ENCODE data around the gene BCAR1.
"Not testable (repeated sequence)": the region's sequence is repeated elsewhere in the genome, so short reads cannot be mapped to it uniquely, and the experiment has no call there.

Gene BCAR1

GRCh38 chr16:75217389-75217851 is 34.0 kb downstream of the BCAR1 start:
- H3K4me3 ChIP-seq (ENCODE audit: low read length): no peak overlapping the region
- H3K18ac ChIP-seq (ENCODE audit: low read length): no peak overlapping the region
- no peak overlapping the region for H3K56ac ChIP-seq (ENCODE audit: low read length)
- no peaks in the 10 kb centered on the region for H3K79me2 ChIP-seq (ENCODE audit: control insufficient read depth, insufficient read depth, low read length)
- no peaks in the 10 kb centered on the region for H3K27me3 ChIP-seq (ENCODE audit: insufficient read depth, low read length, poor library complexity)
- no peak overlapping the region for H2AK5ac ChIP-seq (ENCODE audit: low read length)
- H3K4me2 ChIP-seq (ENCODE audit: low read length): no peak overlapping the region
- H3K4ac ChIP-seq (ENCODE audit: low read depth, low read length): no peak overlapping the region
- H2BK5ac ChIP-seq (ENCODE audit: low read length): no peak overlapping the region
- H2BK15ac ChIP-seq (replicated peaks; ENCODE audit: low read depth): no peak overlapping the region
- no peak for DNase-seq
- H2BK120ac ChIP-seq (ENCODE audit: low read depth, low read length): no peak overlapping the region
- no peak overlapping the region for H3K23ac ChIP-seq (ENCODE audit: low read length)
- no CpG with 5 or more reads among the region's 11 CpGs for WGBS (ENCODE audit: extremely low coverage, insufficient coverage, low lambda C conversion rate)
- H4K8ac ChIP-seq (ENCODE audit: low read depth, low read length): no peak overlapping the region
- H3K79me1 ChIP-seq (ENCODE audit: low read length): no peaks in the 10 kb centered on the region
- H3K36me3 ChIP-seq (ENCODE audit: control insufficient read depth, insufficient read depth, low read length): no peaks in the 10 kb centered on the region
- H3K27ac ChIP-seq (ENCODE audit: low read depth, low read length): no peak overlapping the region
- no peaks in the 10 kb centered on the region for H3K4me1 ChIP-seq (ENCODE audit: control insufficient read depth, low read depth, low read length)
- no peak overlapping the region for H3K9ac ChIP-seq (ENCODE audit: low read length)
- no peak overlapping the region for H4K5ac ChIP-seq (ENCODE audit: low read length)

GRCh38 chr16:75216576-75216975 is 34.8 kb downstream of the BCAR1 start:
- Histone ChIP-seq H3K79me2 (ENCODE audit: control insufficient read depth, insufficient read depth, low read length) (no peaks in the 10 kb centered on the region), H3K9ac (ENCODE audit: low read length) (no peak overlapping the region), H3K4me3 (ENCODE audit: low read length) (no peak overlapping the region), H3K4ac (ENCODE audit: low read depth, low read length) (no peak overlapping the region), H4K8ac (ENCODE audit: low read depth, low read length) (no peak overlapping the region), H3K27ac (ENCODE audit: low read depth, low read length) (no peak overlapping the region), H2AK5ac (ENCODE audit: low read length) (no peak overlapping the region), H3K56ac (ENCODE audit: low read length) (no peak overlapping the region), H3K23ac (ENCODE audit: low read length) (no peak overlapping the region), H3K27me3 (ENCODE audit: insufficient read depth, low read length, poor library complexity) (no peaks in the 10 kb centered on the region), H2BK15ac (replicated peaks; ENCODE audit: low read depth) (no peak overlapping the region), H3K18ac (ENCODE audit: low read length) (no peak overlapping the region), H3K36me3 (ENCODE audit: control insufficient read depth, insufficient read depth, low read length) (no peaks in the 10 kb centered on the region), H3K4me2 (ENCODE audit: low read length) (no peak overlapping the region), H4K5ac (ENCODE audit: low read length) (no peak overlapping the region), H3K4me1 (ENCODE audit: control insufficient read depth, low read depth, low read length) (no peaks in the 10 kb centered on the region), H2BK120ac (ENCODE audit: low read depth, low read length) (no peak overlapping the region), H2BK5ac (ENCODE audit: low read length) (no peak overlapping the region), H3K79me1 (ENCODE audit: low read length) (no peaks in the 10 kb centered on the region)
- no CpG with 5 or more reads among the region's 7 CpGs for WGBS (ENCODE audit: extremely low coverage, insufficient coverage, low lambda C conversion rate)
- no peak for DNase-seq

GRCh38 chr16:75216127-75216526 is 35.3 kb downstream of the BCAR1 start:
- no peaks in the 10 kb centered on the region for H3K79me1 ChIP-seq (ENCODE audit: low read length)
- no peak overlapping the region for H3K27ac ChIP-seq (ENCODE audit: low read depth, low read length)
- H3K27me3 ChIP-seq (ENCODE audit: insufficient read depth, low read length, poor library complexity): no peaks in the 10 kb centered on the region
- H4K5ac ChIP-seq (ENCODE audit: low read length): no peak overlapping the region
- H2BK15ac ChIP-seq (replicated peaks; ENCODE audit: low read depth): no peak overlapping the region
- no peak overlapping the region for H3K9ac ChIP-seq (ENCODE audit: low read length)
- no peak overlapping the region for H3K23ac ChIP-seq (ENCODE audit: low read length)
- no peaks in the 10 kb centered on the region for H3K36me3 ChIP-seq (ENCODE audit: control insufficient read depth, insufficient read depth, low read length)
- H3K79me2 ChIP-seq (ENCODE audit: control insufficient read depth, insufficient read depth, low read length): no peaks in the 10 kb centered on the region
- no peak overlapping the region for H3K56ac ChIP-seq (ENCODE audit: low read length)
- H2BK5ac ChIP-seq (ENCODE audit: low read length): no peak overlapping the region
- no peak overlapping the region for H2AK5ac ChIP-seq (ENCODE audit: low read length)
- no peak overlapping the region for H3K4ac ChIP-seq (ENCODE audit: low read depth, low read length)
- H3K4me3 ChIP-seq (ENCODE audit: low read length): no peak overlapping the region
- peak; percentile 42 for DNase-seq
- no peak overlapping the region for H4K8ac ChIP-seq (ENCODE audit: low read depth, low read length)
- H2BK120ac ChIP-seq (ENCODE audit: low read depth, low read length): no peak overlapping the region
- no CpG with 5 or more reads among the region's 2 CpGs for WGBS (ENCODE audit: extremely low coverage, insufficient coverage, low lambda C conversion rate)
- no peaks in the 10 kb centered on the region for H3K4me1 ChIP-seq (ENCODE audit: control insufficient read depth, low read depth, low read length)
- H3K18ac ChIP-seq (ENCODE audit: low read length): no peak overlapping the region
- H3K4me2 ChIP-seq (ENCODE audit: low read length): no peak overlapping the region

- WGBS (ENCODE audit: extremely low coverage, insufficient coverage, low lambda C conversion rate): no CpG with 5 or more reads among the region's 10 CpGs
- not testable (repeated sequence) for H3K18ac ChIP-seq (ENCODE audit: low read length); H3K4ac ChIP-seq (ENCODE audit: low read depth, low read length); H2BK5ac ChIP-seq (ENCODE audit: low read length); H2BK120ac ChIP-seq (ENCODE audit: low read depth, low read length); H3K9ac ChIP-seq (ENCODE audit: low read length); H3K4me1 ChIP-seq (ENCODE audit: control insufficient read depth, low read depth, low read length); H2AK5ac ChIP-seq (ENCODE audit: low read length); H3K27ac ChIP-seq (ENCODE audit: low read depth, low read length); H4K5ac ChIP-seq (ENCODE audit: low read length); H3K4me2 ChIP-seq (ENCODE audit: low read length); H3K36me3 ChIP-seq (ENCODE audit: control insufficient read depth, insufficient read depth, low read length); H3K27me3 ChIP-seq (ENCODE audit: insufficient read depth, low read length, poor library complexity); H3K56ac ChIP-seq (ENCODE audit: low read length); H4K8ac ChIP-seq (ENCODE audit: low read depth, low read length); H2BK15ac ChIP-seq (replicated peaks; ENCODE audit: low read depth); H3K4me3 ChIP-seq (ENCODE audit: low read length); H3K23ac ChIP-seq (ENCODE audit: low read length); H3K79me1 ChIP-seq (ENCODE audit: low read length); DNase-seq; H3K79me2 ChIP-seq (ENCODE audit: control insufficient read depth, insufficient read depth, low read length)
These were observed 40.1 kb downstream of the BCAR1 start for GRCh38 chr16:75211286-75211685.

- Histone ChIP-seq H3K27ac (ENCODE audit: low read depth, low read length) (no peak overlapping the region), H3K79me1 (ENCODE audit: low read length) (no peaks in the 10 kb centered on the region)
- no CpG with 5 or more reads among the region's 5 CpGs for WGBS (ENCODE audit: extremely low coverage, insufficient coverage, low lambda C conversion rate)
These were observed 41.5 kb downstream of the BCAR1 start for GRCh38 chr16:75209944-75210343.

GRCh38 chr16:75209514-75209913 is 41.9 kb downstream of the BCAR1 start:
- not testable (repeated sequence) for H3K9ac ChIP-seq (ENCODE audit: low read length); H3K27ac ChIP-seq (ENCODE audit: low read depth, low read length); DNase-seq; H2BK15ac ChIP-seq (replicated peaks; ENCODE audit: low read depth); H3K4me2 ChIP-seq (ENCODE audit: low read length); H3K4ac ChIP-seq (ENCODE audit: low read depth, low read length); H3K56ac ChIP-seq (ENCODE audit: low read length); H4K5ac ChIP-seq (ENCODE audit: low read length); H2BK5ac ChIP-seq (ENCODE audit: low read length); H3K4me3 ChIP-seq (ENCODE audit: low read length); H3K79me1 ChIP-seq (ENCODE audit: low read length); H3K27me3 ChIP-seq (ENCODE audit: insufficient read depth, low read length, poor library complexity); H2AK5ac ChIP-seq (ENCODE audit: low read length); H3K4me1 ChIP-seq (ENCODE audit: control insufficient read depth, low read depth, low read length); H3K79me2 ChIP-seq (ENCODE audit: control insufficient read depth, insufficient read depth, low read length); H4K8ac ChIP-seq (ENCODE audit: low read depth, low read length); H3K36me3 ChIP-seq (ENCODE audit: control insufficient read depth, insufficient read depth, low read length); H3K23ac ChIP-seq (ENCODE audit: low read length); H3K18ac ChIP-seq (ENCODE audit: low read length); H2BK120ac ChIP-seq (ENCODE audit: low read depth, low read length)
- WGBS (ENCODE audit: extremely low coverage, insufficient coverage, low lambda C conversion rate): no CpG with 5 or more reads among the region's 7 CpGs

More at GRCh38 chr16:75209944-75210343, 41.5 kb downstream of the BCAR1 start:
- no peak overlapping the region for H2AK5ac ChIP-seq (ENCODE audit: low read length)
- H3K9ac ChIP-seq (ENCODE audit: low read length): no peak overlapping the region
- no peaks in the 10 kb centered on the region for H3K4me1 ChIP-seq (ENCODE audit: control insufficient read depth, low read depth, low read length)
- no peak overlapping the region for H3K4me2 ChIP-seq (ENCODE audit: low read length)
- H3K79me2 ChIP-seq (ENCODE audit: control insufficient read depth, insufficient read depth, low read length): no peaks in the 10 kb centered on the region
- no peak overlapping the region for H4K5ac ChIP-seq (ENCODE audit: low read length)
- H3K4me3 ChIP-seq (ENCODE audit: low read length): no peak overlapping the region
- no peaks in the 10 kb centered on the region for H3K36me3 ChIP-seq (ENCODE audit: control insufficient read depth, insufficient read depth, low read length)
- H2BK15ac ChIP-seq (replicated peaks; ENCODE audit: low read depth): no peak overlapping the region
- no peak overlapping the region for H4K8ac ChIP-seq (ENCODE audit: low read depth, low read length)
- no peak overlapping the region for H3K56ac ChIP-seq (ENCODE audit: low read length)
- H3K4ac ChIP-seq (ENCODE audit: low read depth, low read length): no peak overlapping the region
- no peaks in the 10 kb centered on the region for H3K27me3 ChIP-seq (ENCODE audit: insufficient read depth, low read length, poor library complexity)
- H3K18ac ChIP-seq (ENCODE audit: low read length): no peak overlapping the region
- H2BK5ac ChIP-seq (ENCODE audit: low read length): no peak overlapping the region
- DNase-seq: no peak
- H3K23ac ChIP-seq (ENCODE audit: low read length): no peak overlapping the region
- H2BK120ac ChIP-seq (ENCODE audit: low read depth, low read length): no peak overlapping the region
